ENCODE measurements around the gene GRK5. TPM values are rescaled to one million over a fixed set of nuclear protein-coding genes. Genes with fewer than 3 reads are reported as not detected.

GRK5 gene
- total RNA-seq, 1 donor from 2014 or later: 25.3 TPM

DNA sequence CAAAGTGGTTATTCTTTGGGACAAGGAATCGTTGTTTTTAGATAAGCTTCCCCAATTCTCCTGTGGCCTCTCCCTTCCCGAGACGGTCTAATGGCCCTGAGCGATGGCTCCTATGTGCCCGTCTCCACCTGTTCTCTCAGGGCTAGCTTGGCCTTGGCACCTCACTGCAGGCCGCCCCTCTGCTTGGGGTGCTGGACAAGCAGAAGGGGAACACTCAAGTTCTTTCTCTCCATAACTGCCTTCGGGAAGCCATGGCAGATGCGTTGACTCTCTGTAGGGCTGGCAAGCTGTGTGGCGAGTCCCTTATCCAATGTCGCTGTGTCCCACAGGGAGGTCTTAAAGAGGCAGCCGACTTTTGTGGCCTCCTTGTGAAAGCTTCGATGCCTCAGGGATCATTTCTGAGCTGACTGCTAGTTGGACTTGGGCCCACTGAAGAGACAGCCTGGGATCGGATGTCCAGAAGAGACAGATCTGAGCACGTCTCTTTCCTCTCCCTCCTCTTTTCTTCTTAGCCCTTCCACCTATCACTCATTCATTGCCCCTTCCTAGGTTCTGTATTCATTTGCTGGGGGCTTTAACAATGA, 70.8 kb downstream of the GRK5 start:
- H3K27ac Mint-ChIP-seq: no peak overlapping the region
- H3K4me3 Mint-ChIP-seq: no peak overlapping the region
- intact Hi-C loops (cut with micrococcal nuclease): no loop called here
- peaks cover 37% of the 10 kb centered on the region for H3K4me1 Mint-ChIP-seq (ENCODE audit: low read depth)
- DNase-seq (ENCODE audit: low spot score): no peak
- no peaks in the 10 kb centered on the region for H3K27me3 Mint-ChIP-seq (ENCODE audit: insufficient read depth)
- H3K36me3 Mint-ChIP-seq (ENCODE audit: low read depth): peaks cover 5% of the 10 kb centered on the region
- H3K9me3 Mint-ChIP-seq: no peaks in the 10 kb centered on the region

GRCh38 chr10:119279441-119279840, 72.1 kb downstream of the GRK5 start:
- H3K36me3 Mint-ChIP-seq (ENCODE audit: low read depth): peaks cover 5% of the 10 kb centered on the region
- H3K27ac Mint-ChIP-seq: no peak overlapping the region
- H3K4me1 Mint-ChIP-seq (ENCODE audit: low read depth): peaks cover 41% of the 10 kb centered on the region
- H3K9me3 Mint-ChIP-seq: no peaks in the 10 kb centered on the region
- no peaks in the 10 kb centered on the region for H3K27me3 Mint-ChIP-seq (ENCODE audit: insufficient read depth)
- H3K4me3 Mint-ChIP-seq: no peak overlapping the region
- intact Hi-C loops (cut with micrococcal nuclease): no loop called here
- DNase-seq (ENCODE audit: low spot score): no peak

DNA sequence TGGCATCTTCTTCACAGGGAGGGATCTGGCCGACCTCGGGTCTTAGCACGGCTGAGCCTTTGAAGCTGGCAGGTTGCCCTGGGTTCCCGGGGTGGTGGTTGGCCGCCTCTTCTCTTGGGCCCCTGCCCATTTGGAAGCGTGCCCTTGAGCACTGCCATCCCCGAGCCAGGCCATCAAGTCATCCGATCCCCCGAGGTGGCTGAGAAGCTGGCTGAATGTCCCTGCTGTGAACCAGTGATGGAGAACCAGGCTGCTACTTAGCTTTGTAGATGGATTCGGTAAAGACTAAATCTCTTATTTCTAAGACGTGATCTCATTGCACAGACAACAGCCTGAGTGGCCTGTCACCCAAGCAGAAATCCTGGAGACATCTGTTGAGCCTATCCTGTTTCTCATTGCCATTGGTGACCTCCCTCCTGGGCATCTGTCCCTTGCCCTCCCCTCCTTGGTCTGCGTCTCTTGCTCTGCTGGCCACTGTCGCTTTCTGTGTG, 74.3 kb downstream of the GRK5 start:
- H3K36me3 Mint-ChIP-seq (ENCODE audit: low read depth): peaks cover 5% of the 10 kb centered on the region
- H3K9me3 Mint-ChIP-seq: no peaks in the 10 kb centered on the region
- intact Hi-C loops (cut with micrococcal nuclease): loop anchor here (1.0 kb wide), 1 partner anchor 7 kb away; no protein-coding TSS in a partner anchor
- no peaks in the 10 kb centered on the region for H3K27me3 Mint-ChIP-seq (ENCODE audit: insufficient read depth)
- H3K27ac Mint-ChIP-seq: no peak overlapping the region
- H3K4me3 Mint-ChIP-seq: no peak overlapping the region
- DNase-seq (ENCODE audit: low spot score): no peak
- peaks cover 49% of the 10 kb centered on the region for H3K4me1 Mint-ChIP-seq (ENCODE audit: low read depth)

DNA sequence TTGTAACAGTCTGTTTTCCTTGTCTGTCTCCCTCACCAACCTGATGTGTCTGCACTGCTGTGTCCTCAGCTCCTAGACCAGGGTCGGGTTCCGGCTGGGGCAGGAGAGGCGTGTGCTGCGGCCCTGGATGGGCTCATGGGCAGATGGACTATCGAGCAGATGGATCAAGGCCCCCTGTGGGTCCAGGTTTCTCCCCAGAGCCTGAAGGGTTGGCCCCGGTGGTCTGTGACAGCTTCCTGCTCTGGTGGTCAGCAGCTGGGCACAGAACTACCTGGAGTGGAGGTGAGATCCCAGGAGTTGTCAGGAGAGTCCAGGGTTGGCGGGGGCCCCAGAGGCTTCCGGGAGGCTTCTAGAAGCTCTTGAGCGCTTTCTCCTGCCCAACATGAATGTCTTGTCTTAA, 75.1 kb downstream of the GRK5 start:
- Mint-ChIP-seq H3K9me3 (no peaks in the 10 kb centered on the region), H3K36me3 (ENCODE audit: low read depth) (peaks cover 5% of the 10 kb centered on the region), H3K4me1 (ENCODE audit: low read depth) (peaks cover 54% of the 10 kb centered on the region), H3K27me3 (ENCODE audit: insufficient read depth) (no peaks in the 10 kb centered on the region), H3K27ac (no peak overlapping the region), H3K4me3 (no peak overlapping the region)
- DNase-seq (ENCODE audit: low spot score): no peak
- intact Hi-C loops (cut with micrococcal nuclease): loop anchor here (1.0 kb wide), 1 partner anchor 8 kb away; no protein-coding TSS in a partner anchor

DNA sequence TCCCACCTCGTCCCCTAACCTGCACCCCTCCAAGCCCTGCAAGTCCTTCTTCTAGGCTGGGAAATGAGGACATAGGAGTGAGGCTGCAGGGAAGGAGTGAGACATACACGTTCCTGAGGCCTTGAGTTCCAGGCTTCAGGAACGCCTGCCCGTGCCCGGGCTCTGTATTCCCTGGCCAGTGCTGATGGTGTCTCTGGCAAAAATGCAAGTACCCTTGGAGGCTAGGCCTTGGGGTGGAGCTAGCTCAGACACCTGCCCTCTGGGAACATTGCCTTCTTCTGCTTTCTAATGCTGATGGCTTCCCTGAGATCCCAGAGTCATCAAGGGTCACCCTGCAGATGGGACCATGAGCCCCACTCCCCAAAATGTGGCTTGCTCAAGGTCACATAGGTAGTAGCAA, 76.0 kb downstream of the GRK5 start:
- Mint-ChIP-seq H3K36me3 (ENCODE audit: low read depth) (peaks cover 3% of the 10 kb centered on the region), H3K27ac (peak overlapping the region; percentile 73), H3K4me3 (peak overlapping the region; percentile 49), H3K9me3 (no peaks in the 10 kb centered on the region), H3K4me1 (ENCODE audit: low read depth) (peaks cover 63% of the 10 kb centered on the region), H3K27me3 (ENCODE audit: insufficient read depth) (no peaks in the 10 kb centered on the region)
- intact Hi-C loops (cut with micrococcal nuclease): loop anchor here (1.0 kb wide), 1 partner anchor 9 kb away; no protein-coding TSS in a partner anchor
- DNase-seq (ENCODE audit: low spot score): no peak

DNA sequence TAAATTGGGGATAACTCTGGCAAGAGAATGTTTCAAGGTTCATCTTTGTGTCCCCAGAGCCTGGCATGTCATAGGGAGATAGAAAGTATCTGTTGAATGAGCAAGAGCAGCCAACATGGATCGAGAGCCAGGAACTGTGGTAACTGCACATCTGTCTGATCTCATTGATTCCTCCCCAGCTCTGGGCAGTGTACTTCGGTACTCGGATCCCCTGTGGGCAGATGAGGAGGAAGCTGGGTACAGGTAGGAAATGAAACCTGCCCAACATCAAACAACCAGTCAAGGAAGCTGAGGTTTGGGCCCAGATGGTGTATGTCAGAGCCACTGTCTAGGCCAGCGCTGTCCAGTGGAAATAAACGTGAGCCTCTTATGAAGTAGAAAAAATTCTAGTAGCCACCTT, 76.4 kb downstream of the GRK5 start:
- Mint-ChIP-seq H3K27me3 (ENCODE audit: insufficient read depth) (no peaks in the 10 kb centered on the region), H3K4me3 (peak overlapping the region; percentile 49), H3K9me3 (no peaks in the 10 kb centered on the region), H3K36me3 (ENCODE audit: low read depth) (peaks cover 3% of the 10 kb centered on the region), H3K27ac (peak overlapping the region; percentile 73), H3K4me1 (ENCODE audit: low read depth) (peaks cover 65% of the 10 kb centered on the region)
- DNase-seq (ENCODE audit: low spot score): peak; percentile 34
- intact Hi-C loops (cut with micrococcal nuclease): loop anchor here (1.0 to 2.0 kb wide), 3 partner anchors 8 to 29 kb away; no protein-coding TSS in a partner anchor

DNA sequence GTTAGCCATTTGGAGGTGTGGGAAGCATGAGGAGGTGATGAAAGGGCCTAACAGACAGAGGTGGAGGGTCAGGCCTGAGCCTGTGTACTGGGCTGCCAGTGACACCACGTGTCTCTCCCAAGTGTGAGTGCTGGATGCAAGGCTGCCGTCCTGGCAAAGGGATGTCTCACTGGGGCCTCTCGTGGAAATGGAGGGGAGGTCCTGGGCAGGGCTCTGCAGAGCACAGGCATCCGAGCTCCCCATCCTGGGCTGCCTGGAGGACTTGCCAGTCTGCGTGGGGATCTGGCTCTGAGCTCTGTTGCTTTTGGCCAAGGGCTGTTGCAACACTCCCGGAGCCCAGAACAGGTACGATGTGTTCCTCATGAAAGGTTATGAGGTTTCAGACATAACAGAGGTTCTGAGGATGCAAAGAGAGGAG, 77.3 kb downstream of the GRK5 start:
- Mint-ChIP-seq H3K36me3 (ENCODE audit: low read depth) (peaks cover 3% of the 10 kb centered on the region), H3K27me3 (ENCODE audit: insufficient read depth) (no peaks in the 10 kb centered on the region), H3K4me1 (ENCODE audit: low read depth) (peaks cover 71% of the 10 kb centered on the region), H3K27ac (peak overlapping the region; percentile 90), H3K9me3 (no peaks in the 10 kb centered on the region), H3K4me3 (peak overlapping the region; percentile 80)
- no peak for DNase-seq (ENCODE audit: low spot score)
- intact Hi-C loops (cut with micrococcal nuclease): loop anchor here (2.0 kb wide), 2 partner anchors 16 to 30 kb away; no protein-coding TSS in a partner anchor

GRCh38 chr10:119285495-119286267, 78.3 kb downstream of the GRK5 start:
- peaks cover 78% of the 10 kb centered on the region for H3K4me1 Mint-ChIP-seq (ENCODE audit: low read depth)
- intact Hi-C loops (cut with micrococcal nuclease): loop anchor here (1.0 to 2.0 kb wide), 5 partner anchors 16 to 76 kb away; no protein-coding TSS in a partner anchor
- no peaks in the 10 kb centered on the region for H3K27me3 Mint-ChIP-seq (ENCODE audit: insufficient read depth)
- peaks cover 3% of the 10 kb centered on the region for H3K36me3 Mint-ChIP-seq (ENCODE audit: low read depth)
- no peaks in the 10 kb centered on the region for H3K9me3 Mint-ChIP-seq
- DNase-seq (ENCODE audit: low spot score): no peak
- peak overlapping the region; percentile 90 for H3K27ac Mint-ChIP-seq
- H3K4me3 Mint-ChIP-seq: peak overlapping the region; percentile 80

- Mint-ChIP-seq H3K4me3 (peak overlapping the region; percentile 80), H3K9me3 (no peaks in the 10 kb centered on the region), H3K27me3 (ENCODE audit: insufficient read depth) (no peaks in the 10 kb centered on the region), H3K4me1 (ENCODE audit: low read depth) (peaks cover 81% of the 10 kb centered on the region), H3K27ac (peak overlapping the region; percentile 90), H3K36me3 (ENCODE audit: low read depth) (peaks cover 1% of the 10 kb centered on the region)
- DNase-seq (ENCODE audit: low spot score): no peak
- intact Hi-C loops (cut with micrococcal nuclease): loop anchor here (1.0 kb wide), 3 partner anchors 15 to 77 kb away; no protein-coding TSS in a partner anchor
Measured at GRCh38 chr10:119286516-119286915, 79.1 kb downstream of the GRK5 start.

GRCh38 chr10:119286983-119287633, 79.7 kb downstream of the GRK5 start:
- Mint-ChIP-seq H3K27ac (peak overlapping the region; percentile 90), H3K36me3 (ENCODE audit: low read depth) (peaks cover 1% of the 10 kb centered on the region), H3K27me3 (ENCODE audit: insufficient read depth) (no peaks in the 10 kb centered on the region), H3K4me1 (ENCODE audit: low read depth) (peaks cover 86% of the 10 kb centered on the region), H3K4me3 (no peak overlapping the region), H3K9me3 (no peaks in the 10 kb centered on the region)
- DNase-seq (ENCODE audit: low spot score): no peak
- intact Hi-C loops (cut with micrococcal nuclease): loop anchor here (1.0 kb wide), 3 partner anchors 14 to 78 kb away; no protein-coding TSS in a partner anchor

- H3K36me3 Mint-ChIP-seq (ENCODE audit: low read depth): peaks cover 8% of the 10 kb centered on the region
- H3K27ac Mint-ChIP-seq: peak overlapping the region; percentile 79
- intact Hi-C loops (cut with micrococcal nuclease): no loop called here
- no peaks in the 10 kb centered on the region for H3K9me3 Mint-ChIP-seq
- H3K4me3 Mint-ChIP-seq: no peak overlapping the region
- no peaks in the 10 kb centered on the region for H3K27me3 Mint-ChIP-seq (ENCODE audit: insufficient read depth)
- DNase-seq (ENCODE audit: low spot score): no peak
- H3K4me1 Mint-ChIP-seq (ENCODE audit: low read depth): peaks cover 91% of the 10 kb centered on the region
Measured at GRCh38 chr10:119288574-119289001, 81.2 kb downstream of the GRK5 start.

- peak overlapping the region; percentile 79 for H3K27ac Mint-ChIP-seq
- no peak for DNase-seq (ENCODE audit: low spot score)
- peaks cover 83% of the 10 kb centered on the region for H3K4me1 Mint-ChIP-seq (ENCODE audit: low read depth)
- peak overlapping the region; percentile 63 for H3K4me3 Mint-ChIP-seq
- peaks cover 8% of the 10 kb centered on the region for H3K36me3 Mint-ChIP-seq (ENCODE audit: low read depth)
- H3K9me3 Mint-ChIP-seq: no peaks in the 10 kb centered on the region
- H3K27me3 Mint-ChIP-seq (ENCODE audit: insufficient read depth): no peaks in the 10 kb centered on the region
- intact Hi-C loops (cut with micrococcal nuclease): no loop called here
Measured at GRCh38 chr10:119289227-119289920, 82.0 kb downstream of the GRK5 start.

Data from activated T-helper 1 cell treated with anti-CD3 and anti-CD28 coated beads, Interleukin-12 subunit alpha, Interleukin-12 subunit beta, Interleukin-2, Interleukin-4 antibody, amounts not matched to agents 30 ng/mL and 10 ng/mL and 1 ng/mL, durations not matched to agents 14 hours and 24 hours and 36 hours (primary cell).